Aortic smooth muscle cell (primary cell): Measurements from ENCODE around the gene EIF1AX. TPM values are rescaled to one million over a fixed set of nuclear protein-coding genes. Genes with fewer than 3 reads are reported as not detected.

Experiments used
- total RNA-seq: library from RNA; depleted of rRNA; stranded (reverse); fragments of >200 nt; gene quantifications from 2 replicates; pipeline ENCODE4 v1.2.3, GENCODE V29; 2014

The EIF1AX gene, protein sequence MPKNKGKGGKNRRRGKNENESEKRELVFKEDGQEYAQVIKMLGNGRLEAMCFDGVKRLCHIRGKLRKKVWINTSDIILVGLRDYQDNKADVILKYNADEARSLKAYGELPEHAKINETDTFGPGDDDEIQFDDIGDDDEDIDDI
- 20.3 and 22.1 TPM in 2 replicates for total RNA-seq

GRCh38 chrX:20141281-20142220, at the start of gene EIF1AX:
Gene EIF1AX, minus strand, starts transcription at chrX:20141838. Its CDS starts 198 bp downstream, at chrX:20141640.

DNA sequence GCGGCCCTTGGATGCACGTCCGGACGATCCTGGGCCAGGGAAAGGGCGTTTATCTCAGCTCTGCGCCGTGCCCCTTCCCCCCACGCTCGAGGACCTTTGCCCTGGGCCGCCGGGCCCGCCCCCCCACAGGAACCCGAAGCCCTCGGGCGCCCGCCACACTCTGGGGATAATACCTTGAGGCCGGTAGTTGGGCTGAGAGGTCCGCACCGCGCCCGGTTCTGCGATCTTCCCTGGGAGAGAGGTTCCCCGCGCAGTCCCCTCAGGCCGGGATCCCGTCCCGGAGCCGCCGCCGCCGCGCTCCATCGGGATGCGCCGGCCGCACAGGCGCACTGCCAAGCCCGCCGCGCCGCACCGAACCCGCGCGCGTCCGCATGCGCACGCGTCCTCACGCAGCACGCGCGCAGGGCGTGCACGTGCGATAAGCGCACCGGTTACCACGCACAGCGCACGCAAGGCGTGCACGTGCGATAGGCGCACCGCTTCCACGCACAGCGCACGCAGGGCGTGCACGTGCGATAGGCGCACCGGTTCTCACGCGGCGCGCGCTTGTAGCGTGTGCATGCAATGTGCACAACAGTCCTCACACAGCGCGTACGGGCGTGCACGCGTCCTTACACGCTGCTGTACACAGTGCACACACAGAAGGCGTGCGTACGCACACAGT, 24.9 kb downstream of the EIF1AX start, which contains the start of gene MAP7D2:
Gene MAP7D2, minus strand, starts transcription at position 331 of the 664 bp plus-strand sequence. Its CDS starts 28 bp downstream, at position 303.

Other genes starting within 250 kb of the EIF1AX start
- 4.6 and 7.0 TPM in 2 replicates for gene BCLAF3, start 150.8 kb downstream of the EIF1AX start, total RNA-seq
- gene MAP7D2, start 24.9 kb downstream of the EIF1AX start, total RNA-seq = 0.26 TPM in 1 of 2 replicates, not detected in the other
- 49.0 and 55.8 TPM in 2 replicates for gene RPS6KA3, start 125.1 kb upstream of the EIF1AX start, total RNA-seq